Urothelium cell line (cell line): ENCODE results near the gene FKBP14.
"Not testable (repeated sequence)": the region's sequence is repeated elsewhere in the genome, so short reads cannot be mapped to it uniquely, and the experiment has no call there.

Source experiments
- DNase-seq: peaks from one replicate; pipeline ENCODE4 v3.0.0; 2011; ENCODE audit warnings: low spot score, mixed read lengths
- FAIRE-seq: peaks from 2 replicates; lab custom pipeline; 2011; peaks lifted over from hg19 to GRCh38; lab: Jason Lieb, UNC

FKBP14 gene

DNA sequence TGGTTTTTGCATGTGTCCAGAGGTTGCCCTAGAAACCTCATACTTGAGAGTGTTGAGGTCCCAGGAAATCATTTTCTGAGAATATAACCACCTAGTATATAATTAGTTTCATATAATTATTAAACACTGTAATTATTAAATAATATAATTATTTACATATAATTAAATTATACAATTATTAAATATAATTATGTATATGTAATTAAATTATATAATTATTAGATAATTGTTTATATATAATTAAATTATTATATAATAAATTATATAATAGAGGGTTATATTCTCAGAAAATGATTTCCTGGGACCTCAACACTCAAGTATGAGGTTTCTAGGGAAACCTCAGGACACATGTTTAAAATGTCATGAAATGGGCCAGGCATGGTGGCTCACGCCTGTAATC, 64.5 kb downstream of the FKBP14 start:
- DNase-seq (no peak), FAIRE-seq (no peak)

DNA sequence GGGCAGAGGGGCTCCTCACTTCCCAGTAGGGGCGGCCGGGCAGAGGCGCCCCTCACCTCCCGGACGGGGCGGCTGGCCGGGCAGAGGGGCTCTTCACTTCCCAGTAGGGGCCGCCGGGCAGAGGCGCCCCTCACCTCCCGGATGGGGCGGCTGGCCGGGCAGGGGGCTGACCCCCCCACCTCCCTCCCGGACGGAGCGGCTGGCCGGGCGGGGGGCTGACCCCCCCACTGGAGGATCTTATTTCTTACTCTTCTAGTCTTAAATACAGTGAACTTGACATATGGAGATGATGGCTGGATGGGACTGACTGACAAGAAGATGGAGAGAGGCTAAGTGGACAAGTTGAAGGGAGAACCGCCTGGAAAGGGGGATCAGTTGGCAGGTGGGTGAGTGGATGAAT, 64.9 kb downstream of the FKBP14 start:
- not testable (repeated sequence) for FAIRE-seq, DNase-seq
